Activated T-helper 2 cell treated with anti-CD3 and anti-CD28 coated beads, Interferon-gamma antibody, Interleukin-2, Interleukin-4, amounts not matched to agents 10 μg/mL and 5 μg/mL and 100 μg/mL, durations not matched to agents 14 hours and 24 hours and 36 hours (primary cell): ENCODE results near the gene SAMD4A. TPM values are rescaled to one million over a fixed set of nuclear protein-coding genes. Genes with fewer than 3 reads are reported as not detected.

Source experiments
- DNase-seq: peaks from one replicate; pipeline ENCODE4 v3.0.0; 2021; ENCODE audit warnings: low spot score
- H3K27ac Mint-ChIP-seq: one replicate; pipeline ENCODE4 v1.8.0; 2021; ENCODE audit warnings: mixed read lengths
- H3K27me3 Mint-ChIP-seq: one replicate; pipeline ENCODE4 v1.8.0; 2021; ENCODE audit warnings: low read depth, mixed read lengths
- H3K36me3 Mint-ChIP-seq: one replicate; pipeline ENCODE4 v1.8.0; 2021; ENCODE audit warnings: low read depth, mixed read lengths
- H3K4me1 Mint-ChIP-seq: one replicate; pipeline ENCODE4 v1.8.0; 2021; ENCODE audit warnings: low read depth, mixed read lengths
- H3K4me3 Mint-ChIP-seq: one replicate; pipeline ENCODE4 v1.8.0; 2021; ENCODE audit warnings: low read depth, mild to moderate bottlenecking, moderate library complexity, mixed read lengths
- H3K9me3 Mint-ChIP-seq: one replicate; pipeline ENCODE4 v1.8.0; 2021; ENCODE audit warnings: mixed read lengths
- intact Hi-C: fragments of 100-400 bp; cut with micrococcal nuclease; formaldehyde crosslinking; loops from one replicate; pipeline ENCODE4 v1.15.1; 2023
- total RNA-seq: library from RNA; stranded (reverse); gene quantifications from 2 replicates; pipeline ENCODE4 v1.2.3, GENCODE V29; 2022

SAMD4A gene
- total RNA-seq, 1 donor from 2014 or later: 4.3 TPM

- Mint-ChIP-seq H3K9me3 (no peaks in the 10 kb centered on the region), H3K27me3 (peaks cover 42% of the 10 kb centered on the region), H3K4me3 (no peak overlapping the region), H3K36me3 (no peaks in the 10 kb centered on the region), H3K27ac (no peak overlapping the region), H3K4me1 (peaks cover 21% of the 10 kb centered on the region)
- DNase-seq: no peak
- intact Hi-C loops: no loop called here
Observed at GRCh38 chr14:54589843-54590242, 22.9 kb downstream of the SAMD4A start.

DNA sequence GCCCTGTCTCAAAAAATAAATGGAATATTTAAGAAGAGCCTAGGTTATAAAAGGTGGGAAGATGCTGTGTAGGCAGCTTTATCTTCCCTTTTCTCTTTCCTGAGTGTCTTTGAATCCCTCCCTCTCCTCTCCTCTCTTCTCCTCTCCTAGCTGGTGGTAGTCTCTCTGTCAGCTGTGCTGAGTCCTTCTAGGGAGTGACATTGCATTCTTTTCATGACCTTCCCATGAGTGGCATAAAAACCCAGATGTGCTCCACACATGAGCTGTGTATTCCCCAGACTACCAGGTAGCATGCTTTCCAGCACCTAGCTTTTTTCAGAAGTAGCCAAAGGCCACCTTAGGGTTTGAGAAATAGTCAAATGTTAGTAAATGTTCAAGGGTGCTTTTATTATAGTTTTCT is 23.6 kb downstream of the SAMD4A start:
- Mint-ChIP-seq H3K4me3 (no peak overlapping the region), H3K4me1 (peaks cover 24% of the 10 kb centered on the region), H3K9me3 (no peaks in the 10 kb centered on the region), H3K27me3 (peaks cover 44% of the 10 kb centered on the region), H3K36me3 (no peaks in the 10 kb centered on the region), H3K27ac (no peak overlapping the region)
- intact Hi-C loops: no loop called here
- no peak for DNase-seq

DNA sequence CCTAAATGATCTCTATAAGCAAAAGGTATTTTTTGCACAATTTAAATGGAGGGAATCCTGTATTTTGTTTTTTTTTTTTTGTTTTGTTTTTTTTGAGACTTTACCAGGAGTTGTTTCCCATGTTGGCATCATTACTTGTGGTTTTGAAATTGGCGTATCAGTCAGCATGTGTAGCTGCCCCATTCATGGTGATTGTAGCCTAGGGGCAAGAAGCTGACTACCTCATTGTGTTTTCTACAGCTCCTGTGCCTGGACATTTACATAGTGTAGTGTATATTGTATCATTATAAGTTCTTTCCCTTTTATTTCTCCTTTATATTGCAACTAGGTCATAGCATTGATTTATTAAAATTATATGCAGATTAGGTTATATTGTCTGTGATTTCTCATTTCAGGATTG is 24.5 kb downstream of the SAMD4A start:
- H3K4me1 Mint-ChIP-seq: peaks cover 24% of the 10 kb centered on the region
- no peaks in the 10 kb centered on the region for H3K9me3 Mint-ChIP-seq
- DNase-seq: no peak
- intact Hi-C loops: no loop called here
- peaks cover 36% of the 10 kb centered on the region for H3K27me3 Mint-ChIP-seq
- no peak overlapping the region for H3K27ac Mint-ChIP-seq
- H3K36me3 Mint-ChIP-seq: no peaks in the 10 kb centered on the region
- H3K4me3 Mint-ChIP-seq: no peak overlapping the region

DNA sequence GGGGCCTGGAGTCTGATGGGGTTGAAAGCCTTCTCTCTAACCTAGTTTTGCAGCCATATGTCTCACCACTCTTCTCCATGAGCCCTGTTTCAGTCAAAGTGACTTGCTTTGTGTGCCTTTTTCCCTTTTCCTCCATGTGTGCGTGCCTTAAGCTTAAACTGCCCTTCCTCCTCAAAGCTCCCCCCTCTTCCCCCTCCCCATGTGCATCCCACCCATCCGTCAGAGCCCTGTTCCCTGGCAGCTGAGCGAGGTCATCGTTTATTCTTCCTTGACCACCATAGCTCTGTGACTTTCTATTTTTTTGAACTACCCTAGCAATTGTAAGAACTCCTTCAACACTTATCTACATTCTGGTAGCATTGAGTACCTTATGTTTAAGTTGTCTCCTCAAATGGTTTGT is 24.9 kb downstream of the SAMD4A start:
- DNase-seq: no peak
- H3K4me1 Mint-ChIP-seq: peaks cover 22% of the 10 kb centered on the region
- H3K9me3 Mint-ChIP-seq: no peaks in the 10 kb centered on the region
- peaks cover 32% of the 10 kb centered on the region for H3K27me3 Mint-ChIP-seq
- H3K27ac Mint-ChIP-seq: no peak overlapping the region
- H3K4me3 Mint-ChIP-seq: no peak overlapping the region
- H3K36me3 Mint-ChIP-seq: no peaks in the 10 kb centered on the region
- intact Hi-C loops: no loop called here

GRCh38 chr14:54593860-54594259 is 26.9 kb downstream of the SAMD4A start:
- Mint-ChIP-seq H3K27me3 (peaks cover 23% of the 10 kb centered on the region), H3K4me3 (no peak overlapping the region), H3K9me3 (no peaks in the 10 kb centered on the region), H3K36me3 (no peaks in the 10 kb centered on the region), H3K27ac (peak overlapping the region; percentile 4), H3K4me1 (peaks cover 13% of the 10 kb centered on the region)
- intact Hi-C loops: no loop called here
- no peak for DNase-seq

GRCh38 chr14:54594537-54594936 is 27.6 kb downstream of the SAMD4A start:
- peaks cover 13% of the 10 kb centered on the region for H3K4me1 Mint-ChIP-seq
- H3K27ac Mint-ChIP-seq: no peak overlapping the region

GRCh38 chr14:54597795-54598443 is 31.0 kb downstream of the SAMD4A start:
- Mint-ChIP-seq H3K27me3 (peaks cover 22% of the 10 kb centered on the region), H3K27ac (no peak overlapping the region), H3K4me1 (peaks cover 13% of the 10 kb centered on the region), H3K9me3 (no peaks in the 10 kb centered on the region), H3K4me3 (no peak overlapping the region), H3K36me3 (no peaks in the 10 kb centered on the region)
- intact Hi-C loops: no loop called here
- no peak for DNase-seq

More at GRCh38 chr14:54594537-54594936, 27.6 kb downstream of the SAMD4A start:
- Mint-ChIP-seq H3K36me3 (no peaks in the 10 kb centered on the region), H3K4me3 (no peak overlapping the region), H3K9me3 (no peaks in the 10 kb centered on the region), H3K27me3 (peaks cover 25% of the 10 kb centered on the region)
- no peak for DNase-seq
- intact Hi-C loops: no loop called here

GRCh38 chr14:54599966-54600716 is 33.2 kb downstream of the SAMD4A start:
- intact Hi-C loops: no loop called here
- peaks cover 19% of the 10 kb centered on the region for H3K27me3 Mint-ChIP-seq
- H3K27ac Mint-ChIP-seq: no peak overlapping the region
- peaks cover under 1% of the 10 kb centered on the region for H3K4me1 Mint-ChIP-seq
- H3K9me3 Mint-ChIP-seq: no peaks in the 10 kb centered on the region
- DNase-seq: no peak
- H3K36me3 Mint-ChIP-seq: no peaks in the 10 kb centered on the region
- no peak overlapping the region for H3K4me3 Mint-ChIP-seq

GRCh38 chr14:54600717-54601109 is 33.8 kb downstream of the SAMD4A start:
- no peak for DNase-seq
- no peak overlapping the region for H3K4me3 Mint-ChIP-seq
- H3K9me3 Mint-ChIP-seq: no peaks in the 10 kb centered on the region
- no peaks in the 10 kb centered on the region for H3K4me1 Mint-ChIP-seq
- peaks cover 18% of the 10 kb centered on the region for H3K27me3 Mint-ChIP-seq
- no peaks in the 10 kb centered on the region for H3K36me3 Mint-ChIP-seq
- no peak overlapping the region for H3K27ac Mint-ChIP-seq
- intact Hi-C loops: no loop called here

GRCh38 chr14:54603362-54603761 is 36.4 kb downstream of the SAMD4A start:
- H3K4me3 Mint-ChIP-seq: no peak overlapping the region
- no peaks in the 10 kb centered on the region for H3K36me3 Mint-ChIP-seq
- intact Hi-C loops: no loop called here

DNA sequence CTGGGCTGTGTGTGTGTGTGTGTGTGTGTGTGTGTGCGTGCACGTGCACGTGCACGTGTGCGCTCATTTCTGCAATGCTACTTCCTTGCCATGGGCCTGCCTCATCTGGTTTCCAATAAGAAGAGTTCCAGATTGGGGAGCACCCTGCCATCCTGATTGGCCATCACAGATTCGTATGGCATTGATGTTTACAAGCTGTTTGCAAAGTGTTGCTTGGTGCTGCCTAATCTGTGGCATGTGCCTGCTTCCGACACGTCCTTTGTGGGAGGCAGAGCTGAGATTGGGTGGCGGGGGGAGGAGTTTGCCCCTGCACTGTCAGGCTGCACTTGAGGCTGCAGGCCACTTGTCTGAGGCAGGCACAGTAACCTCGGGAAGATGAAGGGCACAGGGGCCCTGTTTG is 39.2 kb downstream of the SAMD4A start:
- DNase-seq: no peak
- H3K27ac Mint-ChIP-seq: no peak overlapping the region
- H3K27me3 Mint-ChIP-seq: peaks cover 19% of the 10 kb centered on the region
- no peaks in the 10 kb centered on the region for H3K9me3 Mint-ChIP-seq
- no peaks in the 10 kb centered on the region for H3K36me3 Mint-ChIP-seq
- no peaks in the 10 kb centered on the region for H3K4me1 Mint-ChIP-seq
- intact Hi-C loops: no loop called here
- no peak overlapping the region for H3K4me3 Mint-ChIP-seq

More at GRCh38 chr14:54603362-54603761, 36.4 kb downstream of the SAMD4A start:
- no peak overlapping the region for H3K27ac Mint-ChIP-seq
- DNase-seq: no peak
- no peaks in the 10 kb centered on the region for H3K4me1 Mint-ChIP-seq
- no peaks in the 10 kb centered on the region for H3K9me3 Mint-ChIP-seq
- peaks cover 18% of the 10 kb centered on the region for H3K27me3 Mint-ChIP-seq

DNA sequence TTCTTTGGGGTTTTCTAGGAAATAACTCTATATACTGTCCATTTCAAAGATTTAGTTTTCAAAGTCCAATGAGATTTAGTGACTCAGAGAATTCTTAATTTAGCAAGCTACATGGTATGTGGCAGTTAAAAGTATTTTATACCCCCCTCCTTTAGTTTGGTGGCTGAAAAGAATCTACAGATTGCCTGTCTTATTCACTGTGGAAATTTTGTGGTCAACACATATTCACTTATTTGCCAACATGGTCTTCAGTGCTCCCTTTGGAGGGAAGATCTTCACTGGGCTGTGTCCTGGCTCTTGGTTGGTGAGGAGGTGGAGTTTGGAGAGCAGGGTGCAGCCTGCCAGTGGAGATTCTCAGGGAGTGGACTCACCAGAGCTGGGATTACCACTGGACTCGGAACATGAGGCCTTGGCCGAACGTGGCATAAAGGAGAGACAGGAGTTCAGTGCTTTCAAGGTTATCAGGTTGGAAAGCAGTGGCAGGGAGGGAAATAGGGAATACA is 39.8 kb downstream of the SAMD4A start:
- DNase-seq: no peak
- Mint-ChIP-seq H3K4me1 (no peaks in the 10 kb centered on the region), H3K36me3 (no peaks in the 10 kb centered on the region), H3K27ac (no peak overlapping the region), H3K9me3 (no peaks in the 10 kb centered on the region), H3K4me3 (no peak overlapping the region), H3K27me3 (peaks cover 18% of the 10 kb centered on the region)
- intact Hi-C loops: no loop called here

DNA sequence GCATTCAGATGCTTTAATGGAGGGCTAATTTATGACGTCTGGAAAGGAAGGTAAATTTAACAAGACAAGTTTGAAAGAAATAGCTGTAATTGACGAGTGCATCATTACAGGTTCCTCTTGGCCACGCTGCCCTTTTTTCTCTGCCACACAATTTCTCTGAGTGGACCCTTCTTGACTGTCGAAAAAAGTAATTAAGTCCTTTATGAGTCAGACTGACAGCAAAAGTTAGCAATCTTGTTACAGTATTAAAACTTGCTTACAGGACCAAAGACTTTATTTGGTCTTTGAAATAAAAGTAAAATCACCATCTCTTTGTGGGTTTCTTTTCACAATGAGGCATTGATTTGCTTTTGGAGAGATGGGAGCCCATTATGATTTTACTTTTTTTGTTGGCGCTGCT is 42.6 kb downstream of the SAMD4A start:
- intact Hi-C loops: no loop called here
- peaks cover 24% of the 10 kb centered on the region for H3K27me3 Mint-ChIP-seq
- no peak for DNase-seq
- H3K36me3 Mint-ChIP-seq: no peaks in the 10 kb centered on the region
- H3K9me3 Mint-ChIP-seq: no peaks in the 10 kb centered on the region
- no peaks in the 10 kb centered on the region for H3K4me1 Mint-ChIP-seq
- no peak overlapping the region for H3K4me3 Mint-ChIP-seq
- no peak overlapping the region for H3K27ac Mint-ChIP-seq
